WTC11 (cell line): ENCODE data around the gene ZNF764. TPM values are rescaled to one million over a fixed set of nuclear protein-coding genes. Genes with fewer than 3 reads are reported as not detected.

Source experiments
- ATAC-seq: fragments of 200-7000 bp; cut with Tn5 transposase; 2 replicates; pipeline ENCODE4 v1.10.0; 2021; ENCODE audit warnings: mild to moderate bottlenecking, moderate library complexity
- CTCF ChIA-PET: fragments of 300-600 bp; sonication (Branson Sonifier 250); formaldehyde crosslinking; loops from one replicate; lab custom pipeline; 2021; ENCODE audit warnings: antibody characterized with exemption; lab: Charles Lee
- POLR2A ChIA-PET: fragments of 350-600 bp; sonication (Branson Sonifier 250); formaldehyde crosslinking; loops from one replicate; lab custom pipeline; 2021; ENCODE audit warnings: antibody characterized with exemption; lab: Charles Lee
- DNase-seq: peaks from one replicate; pipeline ENCODE4 v3.0.0; 2021; ENCODE audit warnings: low spot score
- H3K27ac Mint-ChIP-seq: 2 replicates; pipeline ENCODE4 v1.8.0; 2021; ENCODE audit warnings: mixed read lengths
- H3K27me3 Mint-ChIP-seq: 2 replicates; pipeline ENCODE4 v1.8.0; 2021; ENCODE audit warnings: low read depth, mild to moderate bottlenecking, moderate library complexity, mixed read lengths
- H3K36me3 Mint-ChIP-seq: 2 replicates; pipeline ENCODE4 v1.8.0; 2021; ENCODE audit warnings: mixed read lengths
- H3K4me1 Mint-ChIP-seq: 2 replicates; pipeline ENCODE4 v1.8.0; 2022; ENCODE audit warnings: mixed read lengths
- H3K4me3 Mint-ChIP-seq: 2 replicates; pipeline ENCODE4 v1.8.0; 2021; ENCODE audit warnings: mild to moderate bottlenecking, moderate library complexity, mixed read lengths
- H3K9me3 Mint-ChIP-seq: 2 replicates; pipeline ENCODE4 v1.8.0; 2021; ENCODE audit warnings: mixed read lengths
- GABPB1 ChIP-seq: sonication (generic); formaldehyde crosslinking; IDR thresholded peaks from 2 replicates; pipeline ENCODE4 v1.8.1; 2023; ENCODE audit warnings: mild to moderate bottlenecking, missing genetic modification reagents
- GRHL2 ChIP-seq: fragments of 250-450 bp; sonication (Bioruptor Pico); IDR thresholded peaks from 2 replicates; pipeline ENCODE4 v1.8.0; 2022; ENCODE audit warnings: mild to moderate bottlenecking, moderate library complexity; ENCODE audit not compliant: insufficient replicate concordance, severe bottlenecking
- HMGA2 ChIP-seq: fragments of 250-450 bp; sonication (Bioruptor Pico); IDR thresholded peaks from 2 replicates; pipeline ENCODE4 v1.4.0; 2021; ENCODE audit warnings: mild to moderate bottlenecking, moderate library complexity
- JAZF1 ChIP-seq: fragments of 250-450 bp; sonication (Bioruptor Pico); IDR thresholded peaks from 2 replicates; pipeline ENCODE4 v1.9.0; 2021; ENCODE audit warnings: moderate library complexity, mild to moderate bottlenecking, inconsistent platforms
- JUN ChIP-seq: sonication (generic); formaldehyde crosslinking; IDR thresholded peaks from 2 replicates; pipeline ENCODE4 v1.8.0; 2023; ENCODE audit warnings: mild to moderate bottlenecking, missing genetic modification reagents
- NFYB ChIP-seq: sonication (generic); formaldehyde crosslinking; conservative IDR thresholded peaks from 2 replicates; pipeline ENCODE4 v1.8.0; 2022; ENCODE audit warnings: low read depth, missing genetic modification reagents
- NR2C2 ChIP-seq: sonication (generic); formaldehyde crosslinking; IDR thresholded peaks from 2 replicates; pipeline ENCODE4 v1.8.0; 2022; ENCODE audit warnings: mild to moderate bottlenecking, missing genetic modification reagents
- NR3C1 ChIP-seq: sonication (generic); formaldehyde crosslinking; conservative IDR thresholded peaks from 2 replicates; pipeline ENCODE4 v1.8.1; 2023; ENCODE audit warnings: low read depth, mild to moderate bottlenecking, missing genetic modification reagents
- PREB ChIP-seq: sonication (generic); formaldehyde crosslinking; IDR thresholded peaks from 2 replicates; pipeline ENCODE4 v1.8.1; 2022; ENCODE audit warnings: mild to moderate bottlenecking, missing genetic modification reagents, moderate library complexity, borderline replicate concordance
- SMAD3 ChIP-seq: sonication (generic); formaldehyde crosslinking; IDR thresholded peaks from 2 replicates; pipeline ENCODE4 v1.8.0; 2022; ENCODE audit warnings: missing genetic modification reagents, mild to moderate bottlenecking, borderline replicate concordance
- TCF7 ChIP-seq: sonication (generic); formaldehyde crosslinking; IDR thresholded peaks from 2 replicates; pipeline ENCODE4 v1.8.0; 2022; ENCODE audit warnings: mild to moderate bottlenecking, low read depth, missing genetic modification reagents, moderate library complexity
- USF2 ChIP-seq: sonication (generic); formaldehyde crosslinking; IDR thresholded peaks from 2 replicates; pipeline ENCODE4 v1.8.1; 2023; ENCODE audit warnings: mild to moderate bottlenecking, missing genetic modification reagents, moderate library complexity
- ZBTB43 ChIP-seq: sonication (generic); formaldehyde crosslinking; IDR thresholded peaks from 2 replicates; pipeline ENCODE4 v1.8.1; 2023; ENCODE audit warnings: mild to moderate bottlenecking, missing genetic modification reagents
- ZNF232 ChIP-seq: sonication (generic); formaldehyde crosslinking; IDR thresholded peaks from 2 replicates; pipeline ENCODE4 v1.8.0; 2022; ENCODE audit warnings: mild to moderate bottlenecking, missing genetic modification reagents
- ZNF317 ChIP-seq: sonication (generic); formaldehyde crosslinking; IDR thresholded peaks from 2 replicates; pipeline ENCODE4 v1.8.1; 2023; ENCODE audit warnings: low read depth, mild to moderate bottlenecking, moderate library complexity, missing genetic modification reagents, borderline replicate concordance
- ZNF532 ChIP-seq: fragments of 250-450 bp; sonication (Bioruptor Pico); IDR thresholded peaks from 2 replicates; pipeline ENCODE4 v1.9.0; 2021; ENCODE audit warnings: mild to moderate bottlenecking, borderline replicate concordance
- total RNA-seq: library from RNA; stranded (reverse); gene quantifications from 3 replicates; pipeline ENCODE4 v1.2.3, GENCODE V29; 2021
- TF ChIP-seq, protein P1 (sequence below): sonication (generic); formaldehyde crosslinking; IDR thresholded peaks from 2 replicates; pipeline ENCODE4 v1.8.0; 2023; ENCODE audit warnings: missing genetic modification reagents
- TF ChIP-seq, protein P2 (sequence below): sonication (generic); formaldehyde crosslinking; IDR thresholded peaks from 2 replicates; pipeline ENCODE4 v1.8.1; 2023; ENCODE audit warnings: mild to moderate bottlenecking, moderate library complexity, missing genetic modification reagents

Gene ZNF764
- total RNA-seq, 1 experiment from 2014 or later, result 10.4 TPM

DNA sequence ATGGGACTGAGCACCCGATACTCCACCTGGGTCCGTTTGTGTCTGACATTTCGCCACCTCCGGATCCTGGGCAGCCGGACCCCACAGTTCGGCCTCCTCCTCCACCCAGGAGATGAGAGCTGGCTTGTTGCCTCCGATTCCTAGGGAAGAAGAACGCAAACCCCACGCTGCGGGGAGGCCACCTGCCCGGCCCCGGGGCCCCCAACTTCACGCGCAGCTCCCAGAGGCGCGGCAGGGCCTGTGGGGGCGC is 542 bp downstream of the ZNF764 start:
- Mint-ChIP-seq H3K36me3 (peaks cover 18% of the 10 kb centered on the region), H3K27me3 (peaks cover 14% of the 10 kb centered on the region), H3K4me3 (peak overlapping the region; percentile 77), H3K9me3 (no peaks in the 10 kb centered on the region), H3K4me1 (peaks cover 29% of the 10 kb centered on the region), H3K27ac (no peak overlapping the region)
- TF ChIP-seq, protein P1, sequence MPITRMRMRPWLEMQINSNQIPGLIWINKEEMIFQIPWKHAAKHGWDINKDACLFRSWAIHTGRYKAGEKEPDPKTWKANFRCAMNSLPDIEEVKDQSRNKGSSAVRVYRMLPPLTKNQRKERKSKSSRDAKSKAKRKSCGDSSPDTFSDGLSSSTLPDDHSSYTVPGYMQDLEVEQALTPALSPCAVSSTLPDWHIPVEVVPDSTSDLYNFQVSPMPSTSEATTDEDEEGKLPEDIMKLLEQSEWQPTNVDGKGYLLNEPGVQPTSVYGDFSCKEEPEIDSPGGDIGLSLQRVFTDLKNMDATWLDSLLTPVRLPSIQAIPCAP (CRISPR knock-in tag), result no peak
- TF ChIP-seq SMAD3 (CRISPR knock-in tag), result no peak
- no peak for TF ChIP-seq HMGA2 (CRISPR knock-in tag)
- TF ChIP-seq ZNF232 (CRISPR knock-in tag), result no peak
- TF ChIP-seq NR3C1 (CRISPR knock-in tag), result 0 out of 2 replicates have a peak, but pooled peaks have one; percentile 54
- no peak for TF ChIP-seq NR2C2 (CRISPR knock-in tag)
- ChIA-PET CTCF (interaction anchor here (0.5 to 2.8 kb wide), 8 partner anchors 14 to 380 kb away, joined by 3 to 39 read pairs (median 6); partner anchors contain the start of genes ZNF688, ZNF689 and ZNF747), POLR2A (interaction anchor here (0.5 to 3.5 kb wide), 7 partner anchors 15 to 86 kb away, joined by 3 to 42 read pairs (median 5); partner anchors contain the start of genes ZNF688, ZNF689 and ZNF747)
- DNase-seq (no peak), ATAC-seq (no peak)

- TF ChIP-seq TCF7 (CRISPR knock-in tag) (no peak), GABPB1 (CRISPR knock-in tag) (no peak), ZNF532 (CRISPR knock-in tag) (no peak), USF2 (CRISPR knock-in tag) (no peak)
- peak; percentile 16 for DNase-seq
- Mint-ChIP-seq H3K4me1 (peaks cover 23% of the 10 kb centered on the region), H3K36me3 (peaks cover 18% of the 10 kb centered on the region), H3K27ac (peak overlapping the region; percentile 85), H3K27me3 (peaks cover 2% of the 10 kb centered on the region), H3K4me3 (peak overlapping the region; percentile 62), H3K9me3 (no peaks in the 10 kb centered on the region)
- no peak for ATAC-seq
- POLR2A ChIA-PET, result interaction anchor here (3.5 kb wide), 1 partner anchor 21 kb away, joined by 42 read pairs; the partner anchor contains the start of gene ZNF747
- CTCF ChIA-PET, result interaction anchor here (2.8 kb wide), 1 partner anchor 21 kb away, joined by 39 read pairs; the partner anchor contains the start of gene ZNF747
Observed at GRCh38 chr16:30556125-30556473, 2.1 kb downstream of the ZNF764 start.

- H3K4me1 Mint-ChIP-seq, result peaks cover 20% of the 10 kb centered on the region
- H3K9me3 Mint-ChIP-seq, result no peaks in the 10 kb centered on the region
- H3K4me3 Mint-ChIP-seq, result peak overlapping the region; percentile 62
- CTCF ChIA-PET, result interaction anchor here (0.6 kb wide), 1 partner anchor 23 kb away, joined by 3 read pairs; no protein-coding TSS in a partner anchor
- H3K36me3 Mint-ChIP-seq, result peaks cover 18% of the 10 kb centered on the region
- no peak for ATAC-seq
- no peaks in the 10 kb centered on the region for H3K27me3 Mint-ChIP-seq
- H3K27ac Mint-ChIP-seq, result peak overlapping the region; percentile 85
- POLR2A ChIA-PET, result interaction anchor here (0.7 kb wide), 1 partner anchor 20 kb away, joined by 4 read pairs; the partner anchor contains the start of gene ZNF747
- DNase-seq, result no peak
- TF ChIP-seq ZBTB43 (CRISPR knock-in tag) (no peak), ZNF317 (CRISPR knock-in tag) (no peak), PREB (CRISPR knock-in tag) (no peak), TCF7 (CRISPR knock-in tag) (no peak), JAZF1 (CRISPR knock-in tag) (no peak), JUN (CRISPR knock-in tag) (no peak), USF2 (CRISPR knock-in tag) (no peak), NFYB (no peak), GRHL2 (CRISPR knock-in tag) (no peak)
- TF ChIP-seq, protein P2, sequence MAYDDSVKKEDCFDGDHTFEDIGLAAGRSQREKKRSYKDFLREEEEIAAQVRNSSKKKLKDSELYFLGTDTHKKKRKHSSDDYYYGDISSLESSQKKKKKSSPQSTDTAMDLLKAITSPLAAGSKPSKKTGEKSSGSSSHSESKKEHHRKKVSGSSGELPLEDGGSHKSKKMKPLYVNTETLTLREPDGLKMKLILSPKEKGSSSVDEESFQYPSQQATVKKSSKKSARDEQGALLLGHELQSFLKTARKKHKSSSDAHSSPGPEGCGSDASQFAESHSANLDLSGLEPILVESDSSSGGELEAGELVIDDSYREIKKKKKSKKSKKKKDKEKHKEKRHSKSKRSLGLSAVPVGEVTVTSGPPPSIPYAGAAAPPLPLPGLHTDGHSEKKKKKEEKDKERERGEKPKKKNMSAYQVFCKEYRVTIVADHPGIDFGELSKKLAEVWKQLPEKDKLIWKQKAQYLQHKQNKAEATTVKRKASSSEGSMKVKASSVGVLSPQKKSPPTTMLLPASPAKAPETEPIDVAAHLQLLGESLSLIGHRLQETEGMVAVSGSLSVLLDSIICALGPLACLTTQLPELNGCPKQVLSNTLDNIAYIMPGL (CRISPR knock-in tag), result no peak
Observed at GRCh38 chr16:30555315-30556124, 2.7 kb downstream of the ZNF764 start.
